IMR-90 (cell line): Measurements from ENCODE around the gene ADPRS. TPM values are rescaled to one million over a fixed set of nuclear protein-coding genes. Genes with fewer than 3 reads are reported as not detected.

Source experiments
- ATAC-seq: fragments of 200-7000 bp; cut with Tn5 transposase; 2 replicates; pipeline ENCODE4 v1.9.1; 2020; ENCODE audit warnings: low read depth, mild to moderate bottlenecking, moderate library complexity
- BruUV-seq: library from RNA; stranded (reverse); fragments of 400-500 nt; replicated peaks from 2 replicates; lab custom pipeline; 2021; lab: Mats Ljungman, UMichigan
- CTCF ChIA-PET: fragments of 300-600 bp; formaldehyde crosslinking; extraction: SDS; loops from one replicate; lab custom pipeline; 2021; ENCODE audit warnings: antibody characterized with exemption; lab: Yijun Ruan, JAX
- POLR2A ChIA-PET: fragments of 300-600 bp; sonication (Branson Sonifier 250); formaldehyde crosslinking; loops from one replicate; lab custom pipeline; 2022; ENCODE audit warnings: antibody characterized with exemption; ENCODE audit not compliant: unreplicated experiment; lab: Charles Lee
- DNase-seq: peaks from one replicate; pipeline ENCODE4 v3.0.0; 2013
- H2AFZ ChIP-seq: replicated peaks from 2 replicates; pipeline ENCODE3; 2013; ENCODE audit warnings: low read length, mild to moderate bottlenecking; ENCODE audit not compliant: poor library complexity
- H2AK5ac ChIP-seq: 2 replicates; pipeline ENCODE4 v1.6.1; 2013; ENCODE audit warnings: low read depth, low read length, inconsistent platforms
- H2AK9ac ChIP-seq: replicated peaks from 2 replicates; pipeline ENCODE3; 2013; ENCODE audit warnings: mild to moderate bottlenecking, low read depth, low read length, moderate library complexity; ENCODE audit not compliant: poor library complexity
- H2BK120ac ChIP-seq: 2 replicates; pipeline ENCODE4 v1.6.1; 2013; ENCODE audit warnings: low read depth, low read length, inconsistent platforms
- H2BK15ac ChIP-seq: 3 replicates; pipeline ENCODE4 v1.6.1; 2013; ENCODE audit warnings: low read depth, low read length, inconsistent platforms
- H2BK20ac ChIP-seq: 2 replicates; pipeline ENCODE4 v1.6.1; 2013; ENCODE audit warnings: low read depth, mild to moderate bottlenecking, inconsistent platforms, low read length, moderate library complexity
- H2BK5ac ChIP-seq: 2 replicates; pipeline ENCODE4 v1.6.1; 2013; ENCODE audit warnings: mild to moderate bottlenecking, low read depth, low read length, inconsistent platforms; ENCODE audit not compliant: poor library complexity, severe bottlenecking
- H3K14ac ChIP-seq: replicated peaks from 2 replicates; pipeline ENCODE4 v1.6.1; 2013; ENCODE audit warnings: low read depth, low read length, inconsistent platforms
- H3K18ac ChIP-seq: 2 replicates; pipeline ENCODE4 v1.6.1; 2013; ENCODE audit warnings: low read depth, low read length, control low read depth
- H3K23ac ChIP-seq: 2 replicates; pipeline ENCODE4 v1.6.1; 2013; ENCODE audit warnings: low read depth, low read length, inconsistent platforms
- H3K27ac ChIP-seq: 2 replicates; pipeline ENCODE4 v1.5.1; 2013; ENCODE audit warnings: mild to moderate bottlenecking, control low read depth, low read length; ENCODE audit not compliant: insufficient read depth
- H3K27me3 ChIP-seq: 2 replicates; pipeline ENCODE4 v1.6.1; 2013; ENCODE audit warnings: low read length; ENCODE audit not compliant: control insufficient read depth, insufficient read depth
- H3K36me3 ChIP-seq: 2 replicates; pipeline ENCODE4 v1.6.1; 2013; ENCODE audit warnings: low read length, mixed read lengths; ENCODE audit not compliant: control insufficient read depth, insufficient read depth
- H3K4ac ChIP-seq: 2 replicates; pipeline ENCODE4 v1.6.1; 2013; ENCODE audit warnings: low read depth, low read length, inconsistent platforms
- H3K4me1 ChIP-seq: 2 replicates; pipeline ENCODE4 v1.6.1; 2013; ENCODE audit warnings: low read length, mixed read lengths; ENCODE audit not compliant: control insufficient read depth, insufficient read depth
- H3K4me2 ChIP-seq: 2 replicates; pipeline ENCODE4 v1.6.1; 2013; ENCODE audit warnings: low read depth, mild to moderate bottlenecking, control low read depth, low read length, moderate library complexity
- H3K4me3 ChIP-seq: 2 replicates; pipeline ENCODE4 v1.5.1; 2013; ENCODE audit warnings: low read depth, mild to moderate bottlenecking, control low read depth, low read length, moderate library complexity; ENCODE audit not compliant: insufficient read depth
- H3K56ac ChIP-seq: 2 replicates; pipeline ENCODE4 v1.6.1; 2013; ENCODE audit warnings: low read length, inconsistent platforms; ENCODE audit not compliant: insufficient read depth; ENCODE audit errors: extremely low read depth
- H3K79me1 ChIP-seq, 2 experiments: 2 replicates each; pipeline ENCODE4 v1.6.1; 2013; ENCODE audit warnings: low read length in 2 of 2, inconsistent platforms in 1 of 2, low read depth in 1 of 2
- H3K9ac ChIP-seq: 2 replicates; pipeline ENCODE4 v1.6.1; 2013; ENCODE audit warnings: low read depth, low read length, control low read depth
- H3K9me1 ChIP-seq: 2 replicates; pipeline ENCODE4 v1.6.1; 2013; ENCODE audit warnings: low read length, inconsistent platforms; ENCODE audit not compliant: insufficient read depth
- H3K9me3 ChIP-seq: 2 replicates; pipeline ENCODE4 v1.6.1; 2013; ENCODE audit warnings: low read length; ENCODE audit not compliant: control insufficient read depth, insufficient read depth
- H4K20me1 ChIP-seq: 2 replicates; pipeline ENCODE4 v1.6.1; 2013; ENCODE audit warnings: low read length, inconsistent platforms; ENCODE audit not compliant: insufficient read depth
- H4K5ac ChIP-seq: 2 replicates; pipeline ENCODE4 v1.6.1; 2013; ENCODE audit warnings: mild to moderate bottlenecking, low read depth, low read length, control low read depth
- H4K8ac ChIP-seq, 2 experiments: 2 replicates each; pipeline ENCODE4 v1.6.1; 2013; ENCODE audit warnings: low read depth in 2 of 2, low read length in 2 of 2, control low read depth in 1 of 2, inconsistent platforms in 1 of 2
- H4K91ac ChIP-seq: 2 replicates; pipeline ENCODE4 v1.6.1; 2013; ENCODE audit warnings: low read depth, low read length, inconsistent platforms; ENCODE audit not compliant: insufficient read depth
- MAFK ChIP-seq: IDR thresholded peaks from 2 replicates; pipeline ENCODE4 v1.6.1; 2012; ENCODE audit warnings: low read depth, low read length, improper control_type of control experiment
- MAZ ChIP-seq: IDR thresholded peaks from 2 replicates; pipeline ENCODE4 v1.6.1; 2012; ENCODE audit warnings: low read depth, mild to moderate bottlenecking, low read length, improper control_type of control experiment, moderate library complexity, borderline replicate concordance
- MXI1 ChIP-seq: IDR thresholded peaks from 2 replicates; pipeline ENCODE4 v1.6.1; 2012; ENCODE audit warnings: low read depth, mild to moderate bottlenecking, low read length, moderate library complexity, borderline replicate concordance
- WGBS, 2 experiments: methylation state at CpG; one replicate each; pipeline versions ENCODE4 v1.1.5 to v1.1.7; 2013; ENCODE audit warnings: missing lambda C conversion rate in 2 of 2; ENCODE audit not compliant: insufficient read length in 1 of 2; ENCODE audit errors: extremely low coverage in 2 of 2; 5-methylcytosine and 5-hydroxymethylcytosine counted together
- dilution Hi-C: fragments of 300-500 bp; cut with HindIII; formaldehyde crosslinking; loops from one replicate; pipeline ENCODE4 v1.14.3; 2018; ENCODE audit warnings: low sequenced_read_pairs; ENCODE audit not compliant: unreplicated experiment
- in situ Hi-C: fragments of 300-500 bp; cut with MboI; formaldehyde crosslinking; loops from 3 replicates; pipeline ENCODE4 v1.14.3; 2019; ENCODE audit warnings: low sequenced_read_pairs, inconsistent platforms, mixed read lengths
- intact Hi-C: fragments of 100-400 bp; cut with micrococcal nuclease; formaldehyde crosslinking; loops from 2 replicates; pipeline ENCODE4 v1.10.0; 2022
- polyA plus RNA-seq, 3 experiments: library from polyadenylated mRNA; depleted of rRNA; stranded (reverse); fragments of >200 nt; gene quantifications; 2 replicates each; pipeline ENCODE4 v1.2.3, GENCODE V29; 2012; ENCODE audit warnings: low replicate concordance in 1 of 3
- total RNA-seq: library from RNA; depleted of rRNA; stranded (reverse); fragments of >200 nt; gene quantifications from 2 replicates; pipeline ENCODE4 v1.2.3, GENCODE V29; 2012

The ADPRS gene
- total and polyA plus RNA-seq, 2 of the 4 experiments (the other 2 are of a cell fraction), result 31.0 to 37.2 TPM

- ATAC-seq (no peak), DNase-seq (no peak)
- Histone ChIP-seq H2BK15ac (no peak overlapping the region), H2BK5ac (no peak overlapping the region), H3K79me1 (no peaks in the 10 kb centered on the region), H3K4me1 (peaks cover 13% of the 10 kb centered on the region), H2BK20ac (no peak overlapping the region), H3K9me3 (no peaks in the 10 kb centered on the region), H3K27me3 (no peaks in the 10 kb centered on the region), H3K36me3 (no peaks in the 10 kb centered on the region), H3K56ac (no peak overlapping the region), H3K4me3 (no peak overlapping the region), H3K4ac (no peak overlapping the region), H3K4me2 (no peak overlapping the region), H2BK120ac (no peak overlapping the region), H4K5ac (no peak overlapping the region), H3K14ac (no peak overlapping the region), H2AK5ac (no peak overlapping the region), H2AFZ (peak overlapping the region; percentile 27), H3K9me1 (peaks cover 7% of the 10 kb centered on the region; the same call in 1 of the 2 replicates), H2AK9ac (no peak overlapping the region), H3K27ac (no peak overlapping the region), H3K18ac (no peak overlapping the region), H4K91ac (peak overlapping the region; percentile 20), H3K9ac (no peak overlapping the region), H3K23ac (no peak overlapping the region), H4K8ac (no peak overlapping the region), H4K20me1 (no peaks in the 10 kb centered on the region; the same call in 1 of the 2 replicates)
- in situ Hi-C loops, result loop anchor here (25.0 kb wide), 1 partner anchor 295 kb away; no protein-coding TSS in a partner anchor
- CTCF ChIA-PET, result interaction anchor here (1.3 to 4.1 kb wide), 2 partner anchors 14 to 18 kb away, joined by 3 to 21 read pairs; no protein-coding TSS in a partner anchor
- POLR2A ChIA-PET, result no interaction called here
- dilution Hi-C loops, result no loop called here
- TF ChIP-seq MAZ (no peak), MXI1 (no peak), MAFK (no peak)
- BruUV-seq, result no TSS peak
- intact Hi-C loops, result no loop called here
- 86% methylated on average over 2 of the region's 5 CpGs; no CpG with 5 or more reads in 1 of the 2 experiments for WGBS, 2 experiments
Observed at GRCh38 chr1:36116901-36117300, 28.2 kb downstream of the ADPRS start.
